ENCODE results near the gene ZRANB2. TPM values are rescaled to one million over a fixed set of nuclear protein-coding genes. Genes with fewer than 3 reads are reported as not detected.
A peak's percentile ranks its signal among the peaks of the same experiment; 100 is the strongest.

Gene ZRANB2
- total RNA-seq, 1 experiment from 2014 or later: 134 TPM

DNA sequence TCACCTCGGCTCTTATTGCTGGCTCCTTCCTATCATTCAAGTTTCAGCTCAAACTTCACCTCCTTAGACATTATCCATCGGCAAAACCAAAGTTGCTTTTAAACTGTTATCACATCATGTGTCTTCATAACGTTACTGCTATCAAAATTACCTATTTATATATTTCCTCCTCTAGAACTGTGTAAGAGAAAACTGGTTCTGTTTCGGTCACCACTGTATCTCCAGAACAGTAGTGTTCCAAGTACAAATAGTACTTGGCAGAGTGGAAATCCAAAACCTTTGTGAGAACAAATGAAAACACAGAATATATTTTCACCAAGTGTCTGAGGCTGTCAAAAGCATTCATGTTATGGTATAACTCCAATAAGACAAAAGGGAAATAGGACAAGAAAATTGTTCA, 9.1 kb downstream of the ZRANB2 start:
- no peak for TF ChIP-seq CTCF (IDR thresholded peaks at IDR 0.05; ENCODE audit: unreplicated experiment)
- H3K4me1 Mint-ChIP-seq (ENCODE audit: insufficient read depth, unreplicated experiment): peaks cover 8% of the 10 kb centered on the region
- H3K4me3 Mint-ChIP-seq (ENCODE audit: unreplicated experiment): no peak overlapping the region
- BruUV-seq (replicated peaks): no TSS peak
- H3K27ac Mint-ChIP-seq (ENCODE audit: low read depth, unreplicated experiment): no peak overlapping the region
- ChIA-PET POLR2A (interaction anchor here (1.5 kb wide), 1 partner anchor 10 kb away, joined by 3 read pairs; no protein-coding TSS in a partner anchor), CTCF (no interaction called here)
- no peak for DNase-seq (ENCODE audit: unreplicated experiment)
- peaks cover 95% of the 10 kb centered on the region for H3K36me3 Mint-ChIP-seq (ENCODE audit: insufficient read depth, unreplicated experiment)
- intact Hi-C loops (cut with micrococcal nuclease): no loop called here
- no peaks in the 10 kb centered on the region for H3K27me3 Mint-ChIP-seq (ENCODE audit: insufficient read depth, unreplicated experiment)
- no peaks in the 10 kb centered on the region for H3K9me3 Mint-ChIP-seq (ENCODE audit: unreplicated experiment)

DNA sequence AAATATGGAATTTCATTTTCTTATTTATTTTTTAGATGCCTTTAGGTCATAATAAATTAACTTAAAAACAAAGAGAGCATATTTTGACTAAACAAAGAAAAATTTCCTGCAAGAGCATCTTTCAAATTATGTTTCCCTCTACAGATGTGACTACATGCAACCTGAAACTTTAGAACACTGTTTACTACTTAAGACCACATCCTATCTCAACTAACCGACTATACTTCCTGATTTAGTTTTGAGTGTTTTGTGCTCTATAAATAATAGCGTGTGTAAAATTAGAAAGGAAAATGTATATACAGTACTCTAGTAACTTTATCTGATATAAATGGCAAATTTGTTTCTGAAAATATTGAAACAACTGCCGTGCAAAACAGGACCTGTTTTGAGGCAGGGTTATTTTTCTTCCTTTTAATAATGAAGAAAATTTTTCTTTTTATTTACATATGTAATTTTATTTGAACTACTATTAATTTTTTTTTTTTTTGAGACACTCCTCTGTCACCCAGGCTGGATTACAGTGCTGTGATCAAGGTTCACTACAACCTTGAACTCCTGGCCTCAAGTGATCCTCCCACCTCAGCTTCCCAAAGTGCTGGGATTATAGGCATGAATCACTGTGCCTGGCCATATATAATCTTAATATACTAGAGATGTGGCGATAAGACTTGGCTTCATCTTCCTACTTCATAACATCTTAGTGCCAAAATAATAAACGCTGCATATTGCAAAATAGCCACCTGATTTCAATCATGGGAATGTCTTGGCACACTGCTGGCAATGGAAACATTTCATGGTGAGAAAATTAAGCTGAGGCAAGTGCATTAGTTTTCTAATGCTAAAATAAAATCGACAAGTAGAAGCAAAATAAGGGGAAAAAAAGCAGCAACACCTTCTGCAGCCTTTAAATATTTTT, 12.3 kb downstream of the ZRANB2 start:
- CTCF ChIA-PET: interaction anchor here (0.5 kb wide), 1 partner anchor 10 kb away, joined by 3 read pairs; no protein-coding TSS in a partner anchor
- no peaks in the 10 kb centered on the region for H3K4me1 Mint-ChIP-seq (ENCODE audit: insufficient read depth, unreplicated experiment)
- no peak overlapping the region for H3K4me3 Mint-ChIP-seq (ENCODE audit: unreplicated experiment)
- intact Hi-C loops (cut with micrococcal nuclease): no loop called here
- no peaks in the 10 kb centered on the region for H3K27me3 Mint-ChIP-seq (ENCODE audit: insufficient read depth, unreplicated experiment)
- peak; percentile 17 for DNase-seq (ENCODE audit: unreplicated experiment)
- no peaks in the 10 kb centered on the region for H3K9me3 Mint-ChIP-seq (ENCODE audit: unreplicated experiment)
- no peak for TF ChIP-seq CTCF (IDR thresholded peaks at IDR 0.05; ENCODE audit: unreplicated experiment)
- H3K36me3 Mint-ChIP-seq (ENCODE audit: insufficient read depth, unreplicated experiment): peaks cover 95% of the 10 kb centered on the region
- H3K27ac Mint-ChIP-seq (ENCODE audit: low read depth, unreplicated experiment): no peak overlapping the region
- POLR2A ChIA-PET: interaction anchor here (1.2 kb wide), 1 partner anchor 12 kb away, joined by 9 read pairs; the partner anchor contains the start of gene ZRANB2
- BruUV-seq (replicated peaks): no TSS peak

GRCh38 chr1:71054791-71055190, 26.0 kb downstream of the ZRANB2 start:
- Mint-ChIP-seq H3K4me1 (ENCODE audit: insufficient read depth, unreplicated experiment) (no peaks in the 10 kb centered on the region), H3K36me3 (ENCODE audit: insufficient read depth, unreplicated experiment) (peaks cover 39% of the 10 kb centered on the region), H3K9me3 (ENCODE audit: unreplicated experiment) (no peaks in the 10 kb centered on the region), H3K27ac (ENCODE audit: low read depth, unreplicated experiment) (no peak overlapping the region), H3K27me3 (ENCODE audit: insufficient read depth, unreplicated experiment) (peaks cover 5% of the 10 kb centered on the region), H3K4me3 (ENCODE audit: unreplicated experiment) (no peak overlapping the region)
- CTCF ChIA-PET: no interaction called here
- no TSS peak for BruUV-seq (replicated peaks)
- intact Hi-C loops (cut with micrococcal nuclease): loop anchor here (5.0 kb wide), 1 partner anchor 917 kb away; no protein-coding TSS in a partner anchor
- POLR2A ChIA-PET: interaction anchor here (0.7 kb wide), 1 partner anchor 9 kb away, joined by 4 read pairs; no protein-coding TSS in a partner anchor
- DNase-seq (ENCODE audit: unreplicated experiment): no peak
- no peak for TF ChIP-seq CTCF (IDR thresholded peaks at IDR 0.05; ENCODE audit: unreplicated experiment)

- Mint-ChIP-seq H3K36me3 (ENCODE audit: insufficient read depth, unreplicated experiment) (peaks cover 36% of the 10 kb centered on the region), H3K9me3 (ENCODE audit: unreplicated experiment) (no peaks in the 10 kb centered on the region), H3K27me3 (ENCODE audit: insufficient read depth, unreplicated experiment) (peaks cover 10% of the 10 kb centered on the region), H3K4me3 (ENCODE audit: unreplicated experiment) (no peak overlapping the region), H3K4me1 (ENCODE audit: insufficient read depth, unreplicated experiment) (no peaks in the 10 kb centered on the region), H3K27ac (ENCODE audit: low read depth, unreplicated experiment) (no peak overlapping the region)
- BruUV-seq (replicated peaks): no TSS peak
- intact Hi-C loops (cut with micrococcal nuclease): loop anchor here (5.0 kb wide), 1 partner anchor 917 kb away; no protein-coding TSS in a partner anchor
- peak; percentile 8 for DNase-seq (ENCODE audit: unreplicated experiment)
- CTCF ChIA-PET: interaction anchor here (0.6 to 0.9 kb wide), 3 partner anchors 369 to 526 kb away, joined by 3 read pairs; no protein-coding TSS in a partner anchor
- POLR2A ChIA-PET: interaction anchor here (1.0 kb wide), 1 partner anchor 11 kb away, joined by 3 read pairs; no protein-coding TSS in a partner anchor
- TF ChIP-seq CTCF (IDR thresholded peaks at IDR 0.05; ENCODE audit: unreplicated experiment): no peak
Observed at GRCh38 chr1:71054281-71054731, 26.5 kb downstream of the ZRANB2 start.

All from MCF 10A (cell line).